ENCODE measurements around the gene HMCN2.

DNA sequence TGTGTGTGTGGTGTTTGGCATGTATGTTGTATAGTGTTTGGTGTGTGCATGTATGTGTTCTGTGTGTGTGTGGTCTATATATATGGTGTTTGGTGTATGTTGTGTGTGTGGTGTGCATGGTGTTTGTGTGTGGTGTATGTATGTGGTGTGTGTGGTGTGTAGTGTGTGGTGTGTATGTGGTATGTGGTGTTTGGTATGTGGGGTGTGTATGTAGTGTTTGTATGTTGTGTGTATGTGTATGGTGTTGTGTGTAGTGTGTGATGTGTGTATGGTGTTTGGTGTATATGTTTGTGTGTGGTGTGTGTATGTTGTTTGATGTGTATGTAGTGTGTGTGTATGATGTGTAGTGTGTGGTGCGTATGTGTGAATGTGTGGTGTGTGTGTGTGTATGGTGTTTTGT lies 78.8 kb downstream of the HMCN2 start:
- TF ChIP-seq POLR2AphosphoS5 (IDR thresholded peaks at IDR 0.05) (no peak), CTCF (IDR thresholded peaks at IDR 0.05) (no peak), EP300 (IDR thresholded peaks at IDR 0.05) (no peak)

All from stomach (tissue), 4 donors.